Transverse colon (tissue), 4 donors: ENCODE results near the gene ZNRF4.

Source experiments
- CTCF ChIP-seq, 5 experiments: fragments of 200-600 bp in 3 of 5; fragments of 450-650 bp in 2 of 5; sonication (generic) in 3 of 5; IDR thresholded peaks; 1 replicate in 2 of 5; 2 replicates in 3 of 5; pipeline ENCODE4 v1.5.1; 2016 to 2017; ENCODE audit warnings: antibody characterized with exemption in 5 of 5, inconsistent platforms in 3 of 5, mild to moderate bottlenecking in 2 of 5, moderate library complexity in 1 of 5
- EP300 ChIP-seq: sonication (generic); formaldehyde crosslinking; IDR thresholded peaks from one replicate; pipeline ENCODE4 v1.6.1; 2017; ENCODE audit warnings: antibody characterized with exemption, low read depth
- POLR2A ChIP-seq: fragments of 450-650 bp; IDR thresholded peaks from one replicate; pipeline ENCODE4 v1.6.1; 2016; ENCODE audit warnings: antibody characterized with exemption, mild to moderate bottlenecking, moderate library complexity
- POLR2AphosphoS5 ChIP-seq, 3 donors: sonication (generic); formaldehyde crosslinking; IDR thresholded peaks; one replicate each; pipeline ENCODE4 v1.6.1; 2016; ENCODE audit warnings: antibody characterized with exemption in 3 of 3

- TF ChIP-seq CTCF (IDR thresholded peaks at IDR 0.05) (no peak), POLR2AphosphoS5 (IDR thresholded peaks at IDR 0.05) (no peak), EP300 (no peak), POLR2A (no peak)
Measured at GRCh38 chr19:5423567-5424125, 31.6 kb upstream of the ZNRF4 start.
